B cell (primary cell): Measurements from ENCODE around the gene CDC42BPB.

Source experiments
- EZH2 ChIP-seq: IDR thresholded peaks from 2 replicates; pipeline ENCODE4 v1.6.1; 2012; ENCODE audit warnings: borderline replicate concordance, low read depth, mild to moderate bottlenecking, moderate library complexity, low read length; ENCODE audit not compliant: insufficient read depth, poor library complexity, severe bottlenecking
- TF ChIP-seq, protein P1 (sequence below): fragments of 200-600 bp; IDR thresholded peaks from one replicate; pipeline ENCODE4 v1.8.0; 2022; ENCODE audit warnings: antibody characterized with exemption, mild to moderate bottlenecking

DNA sequence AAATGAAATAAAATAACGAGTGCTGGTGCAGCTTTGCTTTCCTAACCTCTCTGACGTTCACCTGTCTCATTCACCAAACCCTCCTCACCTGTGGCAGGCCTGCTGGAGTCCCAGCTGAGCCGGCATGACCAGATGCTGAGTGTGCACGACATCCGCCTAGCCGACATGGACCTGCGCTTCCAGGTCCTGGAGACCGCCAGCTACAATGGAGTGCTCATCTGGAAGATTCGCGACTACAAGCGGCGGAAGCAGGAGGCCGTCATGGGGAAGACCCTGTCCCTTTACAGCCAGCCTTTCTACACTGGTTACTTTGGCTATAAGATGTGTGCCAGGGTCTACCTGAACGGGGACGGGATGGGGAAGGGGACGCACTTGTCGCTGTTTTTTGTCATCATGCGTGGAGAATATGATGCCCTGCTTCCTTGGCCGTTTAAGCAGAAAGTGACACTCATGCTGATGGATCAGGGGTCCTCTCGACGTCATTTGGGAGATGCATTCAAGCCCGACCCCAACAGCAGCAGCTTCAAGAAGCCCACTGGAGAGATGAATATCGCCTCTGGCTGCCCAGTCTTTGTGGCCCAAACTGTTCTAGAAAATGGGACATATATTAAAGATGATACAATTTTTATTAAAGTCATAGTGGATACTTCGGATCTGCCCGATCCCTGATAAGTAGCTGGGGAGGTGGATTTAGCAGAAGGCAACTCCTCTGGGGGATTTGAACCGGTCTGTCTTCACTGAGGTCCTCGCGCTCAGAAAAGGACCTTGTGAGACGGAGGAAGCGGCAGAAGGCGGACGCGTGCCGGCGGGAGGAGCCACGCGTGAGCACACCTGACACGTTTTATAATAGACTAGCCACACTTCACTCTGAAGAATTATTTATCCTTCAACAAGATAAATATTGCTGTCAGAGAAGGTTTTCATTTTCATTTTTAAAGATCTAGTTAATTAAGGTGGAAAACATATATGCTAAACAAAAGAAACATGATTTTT, 151.9 kb downstream of the CDC42BPB start:
- TF ChIP-seq, protein P1, sequence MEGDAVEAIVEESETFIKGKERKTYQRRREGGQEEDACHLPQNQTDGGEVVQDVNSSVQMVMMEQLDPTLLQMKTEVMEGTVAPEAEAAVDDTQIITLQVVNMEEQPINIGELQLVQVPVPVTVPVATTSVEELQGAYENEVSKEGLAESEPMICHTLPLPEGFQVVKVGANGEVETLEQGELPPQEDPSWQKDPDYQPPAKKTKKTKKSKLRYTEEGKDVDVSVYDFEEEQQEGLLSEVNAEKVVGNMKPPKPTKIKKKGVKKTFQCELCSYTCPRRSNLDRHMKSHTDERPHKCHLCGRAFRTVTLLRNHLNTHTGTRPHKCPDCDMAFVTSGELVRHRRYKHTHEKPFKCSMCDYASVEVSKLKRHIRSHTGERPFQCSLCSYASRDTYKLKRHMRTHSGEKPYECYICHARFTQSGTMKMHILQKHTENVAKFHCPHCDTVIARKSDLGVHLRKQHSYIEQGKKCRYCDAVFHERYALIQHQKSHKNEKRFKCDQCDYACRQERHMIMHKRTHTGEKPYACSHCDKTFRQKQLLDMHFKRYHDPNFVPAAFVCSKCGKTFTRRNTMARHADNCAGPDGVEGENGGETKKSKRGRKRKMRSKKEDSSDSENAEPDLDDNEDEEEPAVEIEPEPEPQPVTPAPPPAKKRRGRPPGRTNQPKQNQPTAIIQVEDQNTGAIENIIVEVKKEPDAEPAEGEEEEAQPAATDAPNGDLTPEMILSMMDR, result no peak
- no peak for TF ChIP-seq EZH2
